ENCODE data around the gene CLIC6. TPM values are rescaled to one million over a fixed set of nuclear protein-coding genes. Genes with fewer than 3 reads are reported as not detected.

The CLIC6 gene
- total RNA-seq, 1 experiment from 2014 or later, result not detected

- Histone ChIP-seq H3K4me2 (ENCODE audit: low read length) (peak overlapping the region; percentile 15), H2AFZ (ENCODE audit: low read length) (no peak overlapping the region), H3K27ac (ENCODE audit: low read length) (peak overlapping the region; percentile 37), H3K27me3 (ENCODE audit: low read length) (no peaks in the 10 kb centered on the region), H3K79me2 (ENCODE audit: low read length) (no peaks in the 10 kb centered on the region), H4K20me1 (ENCODE audit: low read length) (no peaks in the 10 kb centered on the region), H3K9me2 (replicated peaks; ENCODE audit: low read length) (no peaks in the 10 kb centered on the region), H3K9me3 (ENCODE audit: low read length) (no peaks in the 10 kb centered on the region), H3K9ac (ENCODE audit: low read length) (no peak overlapping the region), H3K4me3 (ENCODE audit: low read length) (no peak overlapping the region), H3K36me3 (ENCODE audit: low read depth, low read length) (no peaks in the 10 kb centered on the region), H3F3A (ENCODE audit: low read length, unreplicated experiment) (no peaks in the 10 kb centered on the region), H3K4me1 (ENCODE audit: insufficient read depth, low read length) (peaks cover 38% of the 10 kb centered on the region)
- intact Hi-C loops (cut with micrococcal nuclease), result loop anchor here (2.0 to 5.0 kb wide), 4 partner anchors 103 to 706 kb away; no protein-coding TSS in a partner anchor
- POLR2A ChIA-PET (ENCODE audit: unreplicated experiment), result no interaction called here
- no peak for TF ChIP-seq EZH2phosphoT487 (IDR thresholded peaks at IDR 0.05; ENCODE audit: borderline replicate concordance, low read length)
- TF ChIP-seq CTCF (conservative IDR thresholded peaks at IDR 0.05; ENCODE audit: low read depth, low read length), result no peak
- TF ChIP-seq EZH2 (IDR thresholded peaks at IDR 0.05; ENCODE audit: low read length, unreplicated experiment), result no peak
- CTCF ChIA-PET, result no interaction called here
- no TSS peak for BruUV-seq (replicated peaks)
- peak; percentile 40 for DNase-seq
- ATAC-seq, result no peak
Observed at GRCh38 chr21:34691390-34692032, 22.7 kb downstream of the CLIC6 start.

- TF ChIP-seq EZH2phosphoT487 (IDR thresholded peaks at IDR 0.05; ENCODE audit: borderline replicate concordance, low read length), result no peak
- no peak for TF ChIP-seq CTCF (conservative IDR thresholded peaks at IDR 0.05; ENCODE audit: low read depth, low read length)
- TF ChIP-seq EZH2 (IDR thresholded peaks at IDR 0.05; ENCODE audit: low read length, unreplicated experiment), result no peak
- no TSS peak for BruUV-seq (replicated peaks)
- Histone ChIP-seq H3K36me3 (ENCODE audit: low read depth, low read length) (no peaks in the 10 kb centered on the region), H3F3A (ENCODE audit: low read length, unreplicated experiment) (no peaks in the 10 kb centered on the region), H3K9me3 (ENCODE audit: low read length) (no peaks in the 10 kb centered on the region), H3K79me2 (ENCODE audit: low read length) (no peaks in the 10 kb centered on the region), H3K27me3 (ENCODE audit: low read length) (no peaks in the 10 kb centered on the region), H3K27ac (ENCODE audit: low read length) (no peak overlapping the region), H3K4me1 (ENCODE audit: insufficient read depth, low read length) (peaks cover 38% of the 10 kb centered on the region), H2AFZ (ENCODE audit: low read length) (peak overlapping the region; percentile 47; the same call in 1 of the 2 replicates), H3K4me2 (ENCODE audit: low read length) (peak overlapping the region; percentile 14; the same call in 1 of the 2 replicates), H3K4me3 (ENCODE audit: low read length) (no peak overlapping the region), H3K9ac (ENCODE audit: low read length) (no peak overlapping the region), H4K20me1 (ENCODE audit: low read length) (no peaks in the 10 kb centered on the region), H3K9me2 (replicated peaks; ENCODE audit: low read length) (no peaks in the 10 kb centered on the region)
- peak; percentile 13; the same call in 1 of the 2 replicates for ATAC-seq
- ChIA-PET POLR2A (ENCODE audit: unreplicated experiment) (no interaction called here), CTCF (interaction anchor here (1.1 kb wide), 1 partner anchor 53 kb away, joined by 4 read pairs; no protein-coding TSS in a partner anchor)
- intact Hi-C loops (cut with micrococcal nuclease), result loop anchor here (1.0 to 5.0 kb wide), 7 partner anchors 53 to 1336 kb away; no protein-coding TSS in a partner anchor
- DNase-seq, result peak; percentile 15
Observed at GRCh38 chr21:34692458-34693020, 23.7 kb downstream of the CLIC6 start.
